HG03457 (cell line): ENCODE data around the gene FOXI1.
"Not testable (repeated sequence)": the region's sequence is repeated elsewhere in the genome, so short reads cannot be mapped to it uniquely, and the experiment has no call there.

Experiments used
- ATAC-seq: cut with Tn5 transposase; IDR thresholded peaks from one replicate; pipeline ENCODE4 v1.9.1; 2021; ENCODE audit warnings: moderate number of reproducible peaks; ENCODE audit not compliant: unreplicated experiment

Gene FOXI1

GRCh38 chr5:170121321-170121720 lies 15.6 kb downstream of the FOXI1 start:
- ATAC-seq = no peak

- no peak for ATAC-seq
Observed at GRCh38 chr5:170126061-170126460, 20.4 kb downstream of the FOXI1 start.

GRCh38 chr5:170126626-170127025 lies 20.9 kb downstream of the FOXI1 start:
- ATAC-seq = no peak

GRCh38 chr5:170131235-170131634 lies 25.5 kb downstream of the FOXI1 start:
- ATAC-seq = no peak

- no peak for ATAC-seq
Observed at GRCh38 chr5:170132269-170132975, 26.7 kb downstream of the FOXI1 start.

GRCh38 chr5:170132976-170133448 lies 27.3 kb downstream of the FOXI1 start:
- ATAC-seq = no peak

GRCh38 chr5:170135796-170136490 lies 30.2 kb downstream of the FOXI1 start:
- no peak for ATAC-seq

- no peak for ATAC-seq
Observed at GRCh38 chr5:170136506-170136905, 30.8 kb downstream of the FOXI1 start.

- ATAC-seq = no peak
Observed at GRCh38 chr5:170137694-170138214, 32.1 kb downstream of the FOXI1 start.

- no peak for ATAC-seq
Observed at GRCh38 chr5:170138273-170138672, 32.6 kb downstream of the FOXI1 start.

- ATAC-seq = no peak
Observed at GRCh38 chr5:170139786-170140335, 34.2 kb downstream of the FOXI1 start.

- ATAC-seq = not testable (repeated sequence)
Observed at GRCh38 chr5:170141196-170141595, 35.5 kb downstream of the FOXI1 start.

- no peak for ATAC-seq
Observed at GRCh38 chr5:170141636-170142035, 35.9 kb downstream of the FOXI1 start.

- no peak for ATAC-seq
Observed at GRCh38 chr5:170142196-170142595, 36.5 kb downstream of the FOXI1 start.

GRCh38 chr5:170143091-170143490 lies 37.4 kb downstream of the FOXI1 start:
- no peak for ATAC-seq

- ATAC-seq = no peak
Observed at GRCh38 chr5:170143710-170144109, 38.0 kb downstream of the FOXI1 start.

GRCh38 chr5:170144286-170145023 lies 38.8 kb downstream of the FOXI1 start:
- ATAC-seq = no peak

- no peak for ATAC-seq
Observed at GRCh38 chr5:170145462-170145861, 39.8 kb downstream of the FOXI1 start.

- no peak for ATAC-seq
Observed at GRCh38 chr5:170147051-170147752, 41.5 kb downstream of the FOXI1 start.

- no peak for ATAC-seq
Observed at GRCh38 chr5:170147753-170148264, 42.1 kb downstream of the FOXI1 start.
